K562 (cell line): Measurements from ENCODE around the gene GPX5. TPM values are rescaled to one million over a fixed set of nuclear protein-coding genes. Genes with fewer than 3 reads are reported as not detected.

ENCODE experiments used
- BRD4 ChIP-seq: fragments of 200-600 bp; sonication (generic); IDR thresholded peaks from 2 replicates; pipeline ENCODE4 v1.6.1; 2017; ENCODE audit warnings: inconsistent platforms
- CAMTA2 ChIP-seq: fragments of 250-450 bp; sonication (Bioruptor Pico); conservative IDR thresholded peaks from 2 replicates; pipeline ENCODE4 v1.5.1; 2022
- CEBPZ ChIP-seq: fragments of 150-350 bp; IDR thresholded peaks from 2 replicates; pipeline ENCODE4 v1.6.1; 2014; ENCODE audit warnings: low read depth, mild to moderate bottlenecking, low read length, borderline replicate concordance
- E4F1 ChIP-seq: fragments of 250-450 bp; sonication (Bioruptor Pico); IDR thresholded peaks from 2 replicates; pipeline ENCODE4 v1.5.0; 2021; ENCODE audit warnings: mild to moderate bottlenecking, borderline replicate concordance
- ETV6 ChIP-seq, 3 experiments: fragments of 150-350 bp in 1 of 3; sonication (generic) in 1 of 3; formaldehyde crosslinking in 1 of 3; IDR thresholded peaks; 2 replicates each; pipeline versions ENCODE4 v1.6.1 to v1.8.0; 2014 to 2022; ENCODE audit warnings: borderline replicate concordance in 2 of 3, low read depth in 2 of 3, antibody characterized with exemption in 1 of 3, low read length in 1 of 3, mild to moderate bottlenecking in 1 of 3, missing genetic modification reagents in 1 of 3
- HLTF ChIP-seq: fragments of 450-650 bp; IDR thresholded peaks from 2 replicates; pipeline ENCODE4 v1.6.1; 2016
- HMG20A ChIP-seq: fragments of 450-650 bp; formaldehyde crosslinking; conservative IDR thresholded peaks from 2 replicates; pipeline ENCODE4 v1.4.0; 2020; ENCODE audit warnings: mild to moderate bottlenecking, mixed read lengths
- NCOA2 ChIP-seq, 2 experiments: fragments of 450-650 bp; IDR thresholded peaks; 2 replicates each; pipeline ENCODE4 v1.6.1; 2018; ENCODE audit warnings: mild to moderate bottlenecking in 2 of 2, moderate library complexity in 1 of 2; ENCODE audit not compliant: partially characterized antibody in 2 of 2
- NFIX ChIP-seq: fragments of 250-450 bp; sonication (Bioruptor Pico); IDR thresholded peaks from 2 replicates; pipeline ENCODE4 v1.4.0; 2020; ENCODE audit warnings: low read depth, mild to moderate bottlenecking, moderate library complexity
- OTX1 ChIP-seq: fragments of 450-650 bp; formaldehyde crosslinking; IDR thresholded peaks from 2 replicates; pipeline ENCODE4 v1.4.0; 2022; ENCODE audit warnings: mild to moderate bottlenecking
- PHF8 ChIP-seq: fragments of 200-600 bp; sonication (generic); IDR thresholded peaks from 2 replicates; pipeline ENCODE4 v1.6.1; 2012; ENCODE audit warnings: mixed run types, mild to moderate bottlenecking, inconsistent platforms, low read length, moderate library complexity, borderline replicate concordance
- POLR2A ChIP-seq: fragments of 450-650 bp; conservative IDR thresholded peaks from 2 replicates; pipeline ENCODE4 v1.6.1; 2016
- RBFOX2 ChIP-seq: fragments of 200-400 bp; formaldehyde crosslinking; IDR thresholded peaks from 2 replicates; pipeline ENCODE4 v1.6.1; 2017; ENCODE audit warnings: low read depth, mild to moderate bottlenecking, low read length, moderate library complexity
- SOX6 ChIP-seq: fragments of 450-650 bp; IDR thresholded peaks from 2 replicates; pipeline ENCODE4 v1.6.1; 2014; ENCODE audit warnings: mild to moderate bottlenecking
- U2AF1 ChIP-seq: fragments of 200-400 bp; formaldehyde crosslinking; optimal IDR thresholded peaks from 2 replicates; pipeline ENCODE3; 2017; ENCODE audit warnings: mild to moderate bottlenecking, low read depth, low read length, moderate library complexity
- USF1 ChIP-seq: sonication (generic); formaldehyde crosslinking; IDR thresholded peaks from 2 replicates; pipeline ENCODE4 v1.9.0; 2022; ENCODE audit warnings: mild to moderate bottlenecking, missing genetic modification reagents
- ZBTB12 ChIP-seq: fragments of 250-450 bp; sonication (Bioruptor Pico); IDR thresholded peaks from 2 replicates; pipeline ENCODE4 v1.4.0; 2020
- ZKSCAN3 ChIP-seq: fragments of 250-450 bp; sonication (Bioruptor Pico); IDR thresholded peaks from 2 replicates; pipeline ENCODE4 v1.4.0; 2020
- ZNF124 ChIP-seq: sonication (generic); formaldehyde crosslinking; IDR thresholded peaks from 2 replicates; pipeline ENCODE4 v1.8.1; 2022; ENCODE audit warnings: missing genetic modification reagents
- ZNF696 ChIP-seq: fragments of 250-450 bp; sonication (Bioruptor Pico); conservative IDR thresholded peaks from 2 replicates; pipeline ENCODE4 v1.4.0; 2020; ENCODE audit warnings: mild to moderate bottlenecking, moderate library complexity
- ZZZ3 ChIP-seq: fragments of 450-650 bp; IDR thresholded peaks from 2 replicates; pipeline ENCODE4 v1.6.1; 2016; ENCODE audit warnings: antibody characterized with exemption, mild to moderate bottlenecking, moderate library complexity
- polyA plus RNA-seq, 8 experiments: library from polyadenylated mRNA; depleted of rRNA in 4 of 8; stranded (reverse) in 5 of 8; unstranded in 3 of 8; fragments of >200 nt; fragmentation: Nextera tagmentation in 2 of 8; fragmentation: Illumina TruSeq in 1 of 8; extraction: Ambion mirVana in 2 of 8; extraction: Trizol in 1 of 8; gene quantifications; 2 replicates each; pipeline versions ENCODE4 v1.2.1 to v1.2.3, GENCODE V29; 2011 to 2014; ENCODE audit warnings: inconsistent platforms in 1 of 8, missing spikeins in 1 of 8
- total RNA-seq, 7 experiments: library from RNA; depleted of rRNA in 6 of 7; stranded (reverse); fragments of >200 nt in 6 of 7; fragmentation: Illumina TruSeq in 2 of 7; extraction: Trizol in 2 of 7; gene quantifications; 2 replicates each; pipeline versions ENCODE4 v1.2.1 to v1.2.3, GENCODE V29; 2011 to 2021; ENCODE audit warnings: low replicate concordance in 1 of 7

The GPX5 gene
- total and polyA plus RNA-seq, 9 of the 15 experiments (the other 6 are each of a cell fraction or from before 2014, with no cell fraction given), result 0.07 to 0.18 (median 0.15) TPM; not detected in 6

- TF ChIP-seq ETV6 (IDR thresholded peaks at IDR 0.05; ENCODE audit: borderline replicate concordance in 1 of 2, low read depth in 2 of 2, low read length in 1 of 2), result peak in 1 of 2 experiments; percentile 61; a peak in 1 of 4 replicates
- no peak for TF ChIP-seq ETV6 (CRISPR knock-in tag; IDR thresholded peaks at IDR 0.05; ENCODE audit: borderline replicate concordance)
- no peak for TF ChIP-seq ZBTB12 (CRISPR knock-in tag)
- no peak for TF ChIP-seq NCOA2 (IDR thresholded peaks at IDR 0.05; ENCODE audit: partially characterized antibody in 2 of 2)
- no peak for TF ChIP-seq OTX1 (CRISPR knock-in tag)
- TF ChIP-seq E4F1 (CRISPR knock-in tag), result no peak
- TF ChIP-seq PHF8, result no peak
- TF ChIP-seq NFIX (CRISPR knock-in tag), result no peak
- no peak for TF ChIP-seq RBFOX2
- TF ChIP-seq USF1, result no peak
- TF ChIP-seq ZKSCAN3 (CRISPR knock-in tag), result no peak
- TF ChIP-seq SOX6, result peak; percentile 84; the same call in 1 of the 2 replicates
- TF ChIP-seq HLTF, result no peak
- no peak for TF ChIP-seq ZNF696 (CRISPR knock-in tag)
- 0 out of 2 replicates have a peak, but pooled peaks have one; percentile 64 for TF ChIP-seq HMG20A (CRISPR knock-in tag)
- no peak for TF ChIP-seq CAMTA2
- no peak for TF ChIP-seq U2AF1
- no peak for TF ChIP-seq POLR2A
- no peak for TF ChIP-seq ZZZ3
- TF ChIP-seq CEBPZ, result no peak
- TF ChIP-seq ZNF124, result no peak
- no peak; the same call in 1 of the 2 replicates for TF ChIP-seq BRD4
Observed at GRCh38 chr6:28551891-28552666, 26.4 kb downstream of the GPX5 start (continued).
